GM12878 (cell line): ENCODE results near the gene GPT2. TPM values are rescaled to one million over a fixed set of nuclear protein-coding genes. Genes with fewer than 3 reads are reported as not detected.
A peak's percentile ranks its signal among the peaks of the same experiment; 100 is the strongest.

Source experiments
- BACH1 ChIP-seq: fragments of 450-650 bp; IDR thresholded peaks from 2 replicates; pipeline ENCODE4 v1.6.1; 2017; ENCODE audit warnings: mild to moderate bottlenecking, borderline replicate concordance
- BCL11A ChIP-seq: IDR thresholded peaks from 2 replicates; pipeline ENCODE4 v1.6.1; 2011; ENCODE audit warnings: low read depth, low read length
- CREM ChIP-seq: IDR thresholded peaks from 2 replicates; pipeline ENCODE4 v1.6.1; 2014; ENCODE audit warnings: antibody characterized with exemption, low read depth
- ETV6 ChIP-seq, 2 experiments: fragments of 450-650 bp in 1 of 2; IDR thresholded peaks in 1 of 2; conservative IDR thresholded peaks in 1 of 2; 2 replicates each; pipeline ENCODE4 v1.6.1; 2014; ENCODE audit warnings: antibody characterized with exemption in 1 of 2, borderline replicate concordance in 1 of 2, low read depth in 1 of 2, mild to moderate bottlenecking in 1 of 2, moderate library complexity in 1 of 2
- LARP7 ChIP-seq: fragments of 450-650 bp; IDR thresholded peaks from 2 replicates; pipeline ENCODE4 v1.6.1; 2017; ENCODE audit warnings: mild to moderate bottlenecking
- polyA plus RNA-seq, 11 experiments: library from polyadenylated mRNA; depleted of rRNA in 4 of 11; unstranded in 6 of 11; stranded (reverse) in 5 of 11; fragments of >200 nt; fragmentation: Nextera tagmentation in 4 of 11; fragmentation: Illumina TruSeq in 1 of 11; extraction: Ambion mirVana in 4 of 11; extraction: Trizol in 1 of 11; gene quantifications; 1 replicate in 1 of 11; 2 replicates in 10 of 11; pipeline versions ENCODE4 v1.2.1 to v1.2.3, GENCODE V29; 2011 to 2016; ENCODE audit warnings: inconsistent platforms in 2 of 11, missing spikeins in 2 of 11, low read depth in 1 of 11
- small RNA-seq: library from RNA; depleted of rRNA; stranded (forward); fragments of <200 nt; gene quantifications from one replicate; pipeline ENCODE3, GENCODE V24; 2014
- total RNA-seq, 4 experiments: library from RNA; depleted of rRNA in 3 of 4; stranded (reverse); fragments of >200 nt in 3 of 4; fragmentation: Illumina TruSeq in 1 of 4; extraction: Trizol in 1 of 4; gene quantifications; 2 replicates each; pipeline versions ENCODE4 v1.2.1 to v1.2.3, GENCODE V29; 2013 to 2021
- TF ChIP-seq, protein P1 (sequence below): fragments of 450-650 bp; IDR thresholded peaks from 2 replicates; pipeline ENCODE4 v1.6.1; 2017; ENCODE audit warnings: mild to moderate bottlenecking, moderate library complexity
- TF ChIP-seq, protein P2 (sequence below): fragments of 450-650 bp; IDR thresholded peaks from 2 replicates; pipeline ENCODE4 v1.6.1; 2018; ENCODE audit warnings: borderline replicate concordance, mild to moderate bottlenecking; ENCODE audit not compliant: partially characterized antibody
- TF ChIP-seq, protein P3 (sequence below): IDR thresholded peaks from 2 replicates; pipeline ENCODE4 v1.6.1; 2011; ENCODE audit warnings: low read depth, low read length, improper control_type of control experiment, borderline replicate concordance

GPT2 gene
- total and polyA plus RNA-seq, 10 of the 15 experiments (the other 5 are each of a cell fraction or from before 2014, with no cell fraction given) = 0.45 to 9.9 (median 4.3) TPM

DNA sequence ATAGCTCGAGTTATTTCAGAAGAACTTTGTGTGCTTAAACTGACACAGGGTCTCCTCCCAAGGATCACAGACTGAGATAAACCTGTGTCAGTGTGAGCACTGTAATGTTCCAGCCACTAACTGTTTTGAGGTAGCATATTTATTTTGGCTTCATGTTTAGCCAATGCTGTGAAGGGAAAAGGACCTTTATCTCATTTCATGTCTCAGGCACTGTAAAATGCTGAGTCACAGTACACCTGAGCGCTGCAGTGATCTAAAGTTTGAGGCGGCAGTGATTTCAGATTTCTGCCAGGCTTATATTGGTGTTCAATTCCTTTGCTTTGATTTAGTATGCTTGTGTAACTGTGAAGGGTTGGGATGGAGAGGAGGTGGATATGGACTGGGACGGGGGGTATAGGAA lies 92.4 kb downstream of the GPT2 start (continued):
- TF ChIP-seq, protein P1, sequence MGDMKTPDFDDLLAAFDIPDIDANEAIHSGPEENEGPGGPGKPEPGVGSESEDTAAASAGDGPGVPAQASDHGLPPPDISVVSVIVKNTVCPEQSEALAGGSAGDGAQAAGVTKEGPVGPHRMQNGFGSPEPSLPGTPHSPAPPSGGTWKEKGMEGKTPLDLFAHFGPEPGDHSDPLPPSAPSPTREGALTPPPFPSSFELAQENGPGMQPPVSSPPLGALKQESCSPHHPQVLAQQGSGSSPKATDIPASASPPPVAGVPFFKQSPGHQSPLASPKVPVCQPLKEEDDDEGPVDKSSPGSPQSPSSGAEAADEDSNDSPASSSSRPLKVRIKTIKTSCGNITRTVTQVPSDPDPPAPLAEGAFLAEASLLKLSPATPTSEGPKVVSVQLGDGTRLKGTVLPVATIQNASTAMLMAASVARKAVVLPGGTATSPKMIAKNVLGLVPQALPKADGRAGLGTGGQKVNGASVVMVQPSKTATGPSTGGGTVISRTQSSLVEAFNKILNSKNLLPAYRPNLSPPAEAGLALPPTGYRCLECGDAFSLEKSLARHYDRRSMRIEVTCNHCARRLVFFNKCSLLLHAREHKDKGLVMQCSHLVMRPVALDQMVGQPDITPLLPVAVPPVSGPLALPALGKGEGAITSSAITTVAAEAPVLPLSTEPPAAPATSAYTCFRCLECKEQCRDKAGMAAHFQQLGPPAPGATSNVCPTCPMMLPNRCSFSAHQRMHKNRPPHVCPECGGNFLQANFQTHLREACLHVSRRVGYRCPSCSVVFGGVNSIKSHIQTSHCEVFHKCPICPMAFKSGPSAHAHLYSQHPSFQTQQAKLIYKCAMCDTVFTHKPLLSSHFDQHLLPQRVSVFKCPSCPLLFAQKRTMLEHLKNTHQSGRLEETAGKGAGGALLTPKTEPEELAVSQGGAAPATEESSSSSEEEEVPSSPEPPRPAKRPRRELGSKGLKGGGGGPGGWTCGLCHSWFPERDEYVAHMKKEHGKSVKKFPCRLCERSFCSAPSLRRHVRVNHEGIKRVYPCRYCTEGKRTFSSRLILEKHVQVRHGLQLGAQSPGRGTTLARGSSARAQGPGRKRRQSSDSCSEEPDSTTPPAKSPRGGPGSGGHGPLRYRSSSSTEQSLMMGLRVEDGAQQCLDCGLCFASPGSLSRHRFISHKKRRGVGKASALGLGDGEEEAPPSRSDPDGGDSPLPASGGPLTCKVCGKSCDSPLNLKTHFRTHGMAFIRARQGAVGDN = no peak
- TF ChIP-seq, protein P2, sequence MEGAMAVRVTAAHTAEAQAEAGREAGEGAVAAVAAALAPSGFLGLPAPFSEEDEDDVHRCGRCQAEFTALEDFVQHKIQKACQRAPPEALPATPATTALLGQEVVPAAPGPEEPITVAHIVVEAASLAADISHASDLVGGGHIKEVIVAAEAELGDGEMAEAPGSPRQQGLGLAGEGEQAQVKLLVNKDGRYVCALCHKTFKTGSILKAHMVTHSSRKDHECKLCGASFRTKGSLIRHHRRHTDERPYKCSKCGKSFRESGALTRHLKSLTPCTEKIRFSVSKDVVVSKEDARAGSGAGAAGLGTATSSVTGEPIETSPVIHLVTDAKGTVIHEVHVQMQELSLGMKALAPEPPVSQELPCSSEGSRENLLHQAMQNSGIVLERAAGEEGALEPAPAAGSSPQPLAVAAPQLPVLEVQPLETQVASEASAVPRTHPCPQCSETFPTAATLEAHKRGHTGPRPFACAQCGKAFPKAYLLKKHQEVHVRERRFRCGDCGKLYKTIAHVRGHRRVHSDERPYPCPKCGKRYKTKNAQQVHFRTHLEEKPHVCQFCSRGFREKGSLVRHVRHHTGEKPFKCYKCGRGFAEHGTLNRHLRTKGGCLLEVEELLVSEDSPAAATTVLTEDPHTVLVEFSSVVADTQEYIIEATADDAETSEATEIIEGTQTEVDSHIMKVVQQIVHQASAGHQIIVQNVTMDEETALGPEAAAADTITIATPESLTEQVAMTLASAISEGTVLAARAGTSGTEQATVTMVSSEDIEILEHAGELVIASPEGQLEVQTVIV = no peak
- no peak for TF ChIP-seq ETV6 (conservative IDR thresholded peaks at IDR 0.05 in 1 of 2, IDR thresholded peaks at IDR 0.05 in 1 of 2; ENCODE audit: borderline replicate concordance in 1 of 2, low read depth in 1 of 2)
- no peak for TF ChIP-seq LARP7
- peak; percentile 97 for TF ChIP-seq BACH1
- TF ChIP-seq BCL11A = no peak
- TF ChIP-seq CREM = no peak
- TF ChIP-seq, protein P3, sequence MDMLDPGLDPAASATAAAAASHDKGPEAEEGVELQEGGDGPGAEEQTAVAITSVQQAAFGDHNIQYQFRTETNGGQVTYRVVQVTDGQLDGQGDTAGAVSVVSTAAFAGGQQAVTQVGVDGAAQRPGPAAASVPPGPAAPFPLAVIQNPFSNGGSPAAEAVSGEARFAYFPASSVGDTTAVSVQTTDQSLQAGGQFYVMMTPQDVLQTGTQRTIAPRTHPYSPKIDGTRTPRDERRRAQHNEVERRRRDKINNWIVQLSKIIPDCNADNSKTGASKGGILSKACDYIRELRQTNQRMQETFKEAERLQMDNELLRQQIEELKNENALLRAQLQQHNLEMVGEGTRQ = no peak

Small RNAs within 50 kb of the gene (small RNA-seq; reads per million reads assigned to genes)
- not detected for gene AC007225.2

Other genes starting within 250 kb of the GPT2 start
- gene VPS35, start 195.2 kb upstream of the GPT2 start, total RNA-seq (2014; rRNA removed) = 44.2 and 50.7 TPM in 2 replicates
- gene VPS35, start 195.2 kb upstream of the GPT2 start, total RNA-seq (2014; rRNA removed; fragmentation: Illumina TruSeq; extraction: Trizol) = 57.5 and 58.1 TPM in 2 replicates
- gene VPS35, start 195.2 kb upstream of the GPT2 start, total RNA-seq (2021) = 74.2 and 82.0 TPM in 2 replicates
- gene VPS35, start 195.2 kb upstream of the GPT2 start, polyA plus RNA-seq (2011; rRNA removed) = 28.5 and 53.3 TPM in 2 replicates
- 50.6 and 60.8 TPM in 2 replicates for gene VPS35, start 195.2 kb upstream of the GPT2 start, polyA plus RNA-seq (2014; fragmentation: Illumina TruSeq; extraction: Trizol)
- 10 to 100 TPM; 63.8 to 73.0 TPM for gene VPS35, start 195.2 kb upstream of the GPT2 start, polyA plus RNA-seq (2014; fragmentation: Nextera tagmentation; extraction: Ambion mirVana)
- 32.3 and 37.0 TPM in 2 replicates for gene VPS35, start 195.2 kb upstream of the GPT2 start, polyA plus RNA-seq (2014; rRNA removed)
- gene VPS35, start 195.2 kb upstream of the GPT2 start, polyA plus RNA-seq (2016; fragmentation: Nextera tagmentation; extraction: Ambion mirVana) = 100 to 1,000 TPM; 111 to 125 TPM
- 46.0 and 46.9 TPM in 2 replicates for gene ORC6, start 194.7 kb upstream of the GPT2 start, total RNA-seq (2014; rRNA removed)
- gene ORC6, start 194.7 kb upstream of the GPT2 start, total RNA-seq (2014; rRNA removed; fragmentation: Illumina TruSeq; extraction: Trizol) = 50.1 and 52.2 TPM in 2 replicates
- 33.8 and 36.3 TPM in 2 replicates for gene ORC6, start 194.7 kb upstream of the GPT2 start, total RNA-seq (2021)
- gene ORC6, start 194.7 kb upstream of the GPT2 start, polyA plus RNA-seq (2011; rRNA removed) = 40.2 and 49.1 TPM in 2 replicates
- 54.9 and 64.8 TPM in 2 replicates for gene ORC6, start 194.7 kb upstream of the GPT2 start, polyA plus RNA-seq (2014; fragmentation: Illumina TruSeq; extraction: Trizol)
- gene ORC6, start 194.7 kb upstream of the GPT2 start, polyA plus RNA-seq (2014; fragmentation: Nextera tagmentation; extraction: Ambion mirVana) = 10 to 100 TPM; 25.7 to 37.8 TPM
- gene ORC6, start 194.7 kb upstream of the GPT2 start, polyA plus RNA-seq (2014; rRNA removed) = 64.0 and 68.6 TPM in 2 replicates
- gene ORC6, start 194.7 kb upstream of the GPT2 start, polyA plus RNA-seq (2016; fragmentation: Nextera tagmentation; extraction: Ambion mirVana) = 10 to 100 TPM; 84.7 to 88.5 TPM
- gene MYLK3, start 136.0 kb upstream of the GPT2 start, total RNA-seq (2014; rRNA removed) = 0.27 and 0.28 TPM in 2 replicates
- 0.14 and 0.27 TPM in 2 replicates for gene MYLK3, start 136.0 kb upstream of the GPT2 start, total RNA-seq (2014; rRNA removed; fragmentation: Illumina TruSeq; extraction: Trizol)
- 0.37 and 0.46 TPM in 2 replicates for gene MYLK3, start 136.0 kb upstream of the GPT2 start, total RNA-seq (2021)
- gene MYLK3, start 136.0 kb upstream of the GPT2 start, polyA plus RNA-seq (2011; rRNA removed) = 0.15 and 0.20 TPM in 2 replicates
- gene MYLK3, start 136.0 kb upstream of the GPT2 start, polyA plus RNA-seq (2014; fragmentation: Illumina TruSeq; extraction: Trizol) = 0.12 and 0.14 TPM in 2 replicates
- under 1 TPM; 0.02 to 0.05 TPM for gene MYLK3, start 136.0 kb upstream of the GPT2 start, polyA plus RNA-seq (2014; fragmentation: Nextera tagmentation; extraction: Ambion mirVana)
- gene MYLK3, start 136.0 kb upstream of the GPT2 start, polyA plus RNA-seq (2014; rRNA removed) = 0.17 and 0.37 TPM in 2 replicates
- gene MYLK3, start 136.0 kb upstream of the GPT2 start, polyA plus RNA-seq (2016; fragmentation: Nextera tagmentation; extraction: Ambion mirVana) = under 1 TPM; 0.18 to 0.21 TPM
- gene C16orf87, start 53.2 kb upstream of the GPT2 start, total RNA-seq (2014; rRNA removed) = 18.4 and 24.3 TPM in 2 replicates
- 32.6 and 34.9 TPM in 2 replicates for gene C16orf87, start 53.2 kb upstream of the GPT2 start, total RNA-seq (2014; rRNA removed; fragmentation: Illumina TruSeq; extraction: Trizol)
- 21.8 and 21.9 TPM in 2 replicates for gene C16orf87, start 53.2 kb upstream of the GPT2 start, total RNA-seq (2021)
- 19.7 and 30.8 TPM in 2 replicates for gene C16orf87, start 53.2 kb upstream of the GPT2 start, polyA plus RNA-seq (2011; rRNA removed)
- 29.3 and 40.1 TPM in 2 replicates for gene C16orf87, start 53.2 kb upstream of the GPT2 start, polyA plus RNA-seq (2014; fragmentation: Illumina TruSeq; extraction: Trizol)
- gene C16orf87, start 53.2 kb upstream of the GPT2 start, polyA plus RNA-seq (2014; fragmentation: Nextera tagmentation; extraction: Ambion mirVana) = 10 to 100 TPM; 49.0 to 51.8 TPM
- 16.8 and 18.5 TPM in 2 replicates for gene C16orf87, start 53.2 kb upstream of the GPT2 start, polyA plus RNA-seq (2014; rRNA removed)
- 10 to 100 TPM; 69.8 to 72.6 TPM for gene C16orf87, start 53.2 kb upstream of the GPT2 start, polyA plus RNA-seq (2016; fragmentation: Nextera tagmentation; extraction: Ambion mirVana)
- gene DNAJA2, start 89.3 kb downstream of the GPT2 start, total RNA-seq (2014; rRNA removed) = 58.6 and 74.7 TPM in 2 replicates
- gene DNAJA2, start 89.3 kb downstream of the GPT2 start, total RNA-seq (2014; rRNA removed; fragmentation: Illumina TruSeq; extraction: Trizol) = 74.5 and 75.6 TPM in 2 replicates
- gene DNAJA2, start 89.3 kb downstream of the GPT2 start, total RNA-seq (2021) = 71.8 and 74.1 TPM in 2 replicates
- 26.2 and 37.4 TPM in 2 replicates for gene DNAJA2, start 89.3 kb downstream of the GPT2 start, polyA plus RNA-seq (2011; rRNA removed)
- 57.7 and 67.2 TPM in 2 replicates for gene DNAJA2, start 89.3 kb downstream of the GPT2 start, polyA plus RNA-seq (2014; fragmentation: Illumina TruSeq; extraction: Trizol)
- 10 to 100 TPM; 40.4 to 43.5 TPM for gene DNAJA2, start 89.3 kb downstream of the GPT2 start, polyA plus RNA-seq (2014; fragmentation: Nextera tagmentation; extraction: Ambion mirVana)
- gene DNAJA2, start 89.3 kb downstream of the GPT2 start, polyA plus RNA-seq (2014; rRNA removed) = 33.6 and 33.8 TPM in 2 replicates
- 10 to 100 TPM; 94.4 to 96.4 TPM for gene DNAJA2, start 89.3 kb downstream of the GPT2 start, polyA plus RNA-seq (2016; fragmentation: Nextera tagmentation; extraction: Ambion mirVana)